Measurements from ENCODE around the gene CD86. TPM values are rescaled to one million over a fixed set of nuclear protein-coding genes. Genes with fewer than 3 reads are reported as not detected.

CD86 gene
- total RNA-seq, 1 donor from 2014 or later = 0.34 TPM

DNA sequence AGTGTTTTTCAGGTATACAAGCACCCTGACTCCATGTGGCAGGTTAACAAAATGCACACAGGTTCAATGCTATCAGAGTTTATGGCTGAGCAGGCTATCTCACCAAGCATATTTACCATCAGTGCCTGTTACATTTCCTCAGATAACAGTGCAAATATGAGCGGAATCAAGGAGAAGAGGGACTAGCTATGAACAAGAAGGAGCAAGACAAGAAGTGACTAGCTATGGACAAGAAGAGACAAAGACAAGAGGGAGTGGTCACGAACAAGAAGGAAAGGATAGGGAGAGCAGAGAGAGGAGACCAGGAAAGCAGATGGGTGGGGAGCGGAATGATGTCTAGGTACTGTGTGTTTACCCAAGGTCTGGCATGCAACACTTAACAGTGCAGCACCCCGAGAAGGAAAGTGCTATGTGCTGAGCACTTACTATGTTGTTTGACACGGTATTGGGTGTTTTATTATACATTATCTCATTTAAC, 41.7 kb upstream of the CD86 start:
- Mint-ChIP-seq H3K9me3 (peaks cover 5% of the 10 kb centered on the region), H3K4me1 (no peaks in the 10 kb centered on the region), H3K27me3 (ENCODE audit: low read depth) (no peaks in the 10 kb centered on the region), H3K4me3 (no peak overlapping the region), H3K36me3 (no peaks in the 10 kb centered on the region), H3K27ac (no peak overlapping the region)
- DNase-seq (ENCODE audit: low spot score in 2 of 2, unreplicated experiment in 2 of 2) = no peak
- TF ChIP-seq CTCF (IDR thresholded peaks at IDR 0.05; ENCODE audit: unreplicated experiment) = no peak

DNA sequence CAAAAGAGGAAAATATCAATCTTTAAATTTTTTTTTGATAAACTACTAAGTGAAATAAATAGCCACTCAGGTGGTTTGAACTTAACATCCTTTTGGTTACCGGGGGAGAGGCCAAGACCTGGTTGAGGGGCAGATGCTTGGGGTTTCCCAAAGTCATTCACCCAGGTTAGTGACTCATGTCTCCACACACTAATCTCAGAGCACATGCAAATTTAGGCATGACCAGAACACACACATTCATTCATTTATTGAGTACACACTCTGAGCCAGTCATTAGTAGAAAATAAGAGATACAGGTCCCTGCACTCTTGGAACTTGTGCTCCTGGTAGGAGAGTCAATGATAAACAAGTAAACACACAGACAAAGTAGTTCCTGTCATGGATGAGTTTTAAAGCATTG, 40.4 kb upstream of the CD86 start:
- Mint-ChIP-seq H3K9me3 (peaks cover 5% of the 10 kb centered on the region), H3K27ac (no peak overlapping the region), H3K4me1 (no peaks in the 10 kb centered on the region), H3K4me3 (no peak overlapping the region), H3K36me3 (no peaks in the 10 kb centered on the region), H3K27me3 (ENCODE audit: low read depth) (no peaks in the 10 kb centered on the region)
- no peak for TF ChIP-seq CTCF (IDR thresholded peaks at IDR 0.05; ENCODE audit: unreplicated experiment)
- no peak for DNase-seq (ENCODE audit: low spot score in 2 of 2, unreplicated experiment in 2 of 2)

GRCh38 chr3:122019493-122019892, 35.7 kb upstream of the CD86 start:
- no peaks in the 10 kb centered on the region for H3K36me3 Mint-ChIP-seq
- H3K4me3 Mint-ChIP-seq = no peak overlapping the region
- H3K4me1 Mint-ChIP-seq = peaks cover 10% of the 10 kb centered on the region
- H3K27me3 Mint-ChIP-seq (ENCODE audit: low read depth) = peaks cover 15% of the 10 kb centered on the region
- no peak for DNase-seq (ENCODE audit: low spot score in 2 of 2, unreplicated experiment in 2 of 2)
- no peak for TF ChIP-seq CTCF (IDR thresholded peaks at IDR 0.05; ENCODE audit: unreplicated experiment)
- H3K9me3 Mint-ChIP-seq = peaks cover 5% of the 10 kb centered on the region
- H3K27ac Mint-ChIP-seq = no peak overlapping the region

DNA sequence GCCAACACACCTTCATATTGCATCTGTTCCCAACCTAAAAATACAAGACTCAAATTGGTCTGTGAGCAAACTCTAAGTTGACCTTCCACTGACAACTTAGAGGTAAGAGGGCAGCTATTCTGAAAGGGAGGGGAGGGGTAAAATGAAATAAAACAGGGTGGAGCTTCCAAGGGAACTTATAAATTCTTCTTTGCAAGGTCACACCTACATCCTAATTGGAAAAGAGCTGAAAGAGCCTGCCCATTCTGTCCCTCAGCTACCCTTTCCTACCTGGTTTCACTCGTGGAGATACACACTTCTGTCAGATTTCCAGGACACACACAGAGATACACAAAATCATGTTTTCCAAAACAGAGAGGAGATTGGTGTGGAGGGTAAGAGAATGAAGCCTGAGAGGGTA, 34.1 kb upstream of the CD86 start:
- TF ChIP-seq CTCF (IDR thresholded peaks at IDR 0.05; ENCODE audit: unreplicated experiment) = no peak

GRCh38 chr3:122021811-122022401, 33.3 kb upstream of the CD86 start, which contains the start of gene ILDR1:
Gene ILDR1, minus strand, starts transcription at chr3:122022247. Its CDS starts 170 bp downstream, at chr3:122022077.
- no peak for TF ChIP-seq CTCF (IDR thresholded peaks at IDR 0.05; ENCODE audit: unreplicated experiment)
- H3K4me3 Mint-ChIP-seq = peak within 1 kb of the TSS; percentile 78
- DNase-seq (ENCODE audit: low spot score in 2 of 2, unreplicated experiment in 2 of 2) = peak; percentile 45 to 69
- H3K9me3 Mint-ChIP-seq = no peaks in the 10 kb centered on the region
- H3K27me3 Mint-ChIP-seq (ENCODE audit: low read depth) = peaks cover 15% of the 10 kb centered on the region
- no peaks in the 10 kb centered on the region for H3K36me3 Mint-ChIP-seq
- peaks cover 10% of the 10 kb centered on the region for H3K4me1 Mint-ChIP-seq
- H3K27ac Mint-ChIP-seq = peak within 1 kb of the TSS; percentile 75

More for the DNA sequence above, 34.1 kb upstream of the CD86 start:
- H3K9me3 Mint-ChIP-seq = peaks cover 5% of the 10 kb centered on the region
- no peak for DNase-seq (ENCODE audit: low spot score in 2 of 2, unreplicated experiment in 2 of 2)
- H3K4me3 Mint-ChIP-seq = peak overlapping the region; percentile 78
- peaks cover 15% of the 10 kb centered on the region for H3K27me3 Mint-ChIP-seq (ENCODE audit: low read depth)
- H3K36me3 Mint-ChIP-seq = no peaks in the 10 kb centered on the region
- no peak overlapping the region for H3K27ac Mint-ChIP-seq
- peaks cover 10% of the 10 kb centered on the region for H3K4me1 Mint-ChIP-seq
